ENCODE data around the gene KAZN.

Gene KAZN

DNA sequence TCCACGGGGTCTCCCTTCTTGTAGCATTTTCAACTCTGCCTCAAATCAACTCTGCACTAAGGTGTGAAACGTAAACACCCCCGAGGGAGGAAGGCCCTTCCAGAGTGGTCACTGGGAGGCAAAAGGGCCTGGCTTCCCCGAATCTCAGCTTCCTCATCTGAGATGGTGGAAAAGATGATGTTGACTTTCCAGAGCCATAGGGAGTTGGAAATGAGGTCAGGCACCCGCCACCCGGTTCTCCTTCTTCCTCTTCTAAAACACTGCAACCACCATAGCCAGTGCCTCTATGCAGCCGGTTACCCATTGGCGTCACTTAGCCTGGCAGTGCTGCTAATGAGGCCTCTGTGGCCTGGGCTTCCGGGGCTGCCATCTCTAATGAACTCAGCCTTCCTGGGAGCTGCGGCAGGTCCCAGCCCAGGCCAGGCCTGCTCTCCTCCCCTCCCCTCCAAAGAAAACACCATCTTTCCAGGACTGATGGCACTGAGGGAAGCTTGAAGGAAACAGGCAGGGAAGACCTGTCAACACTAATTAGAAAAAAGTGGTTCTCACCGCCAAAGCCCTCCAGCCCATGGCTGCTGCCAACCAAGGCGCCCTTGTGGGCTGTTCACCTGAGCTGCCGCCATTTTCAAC lies 175.0 kb downstream of the KAZN start:
- Histone ChIP-seq H3K27me3 (ENCODE audit: control insufficient read depth in 2 of 2, insufficient read depth in 2 of 2, low read length in 2 of 2) (no peaks in the 10 kb centered on the region), H3K27ac (ENCODE audit: low read depth in 2 of 2, low read length in 2 of 2) (no peak overlapping the region), H3K9me3 (ENCODE audit: control insufficient read depth in 2 of 2, low read length in 2 of 2) (no peaks in the 10 kb centered on the region), H3K4me1 (ENCODE audit: control insufficient read depth in 2 of 2, insufficient read depth in 2 of 2, low read length in 2 of 2) (no peaks in the 10 kb centered on the region), H3K36me3 (ENCODE audit: control insufficient read depth in 2 of 2, insufficient read depth in 2 of 2, low read length in 2 of 2) (no peaks in the 10 kb centered on the region), H3K9ac (ENCODE audit: low read depth in 1 of 2, low read length in 2 of 2) (no peak overlapping the region), H3K4me3 (ENCODE audit: low read length in 2 of 2) (no peak overlapping the region)

DNA sequence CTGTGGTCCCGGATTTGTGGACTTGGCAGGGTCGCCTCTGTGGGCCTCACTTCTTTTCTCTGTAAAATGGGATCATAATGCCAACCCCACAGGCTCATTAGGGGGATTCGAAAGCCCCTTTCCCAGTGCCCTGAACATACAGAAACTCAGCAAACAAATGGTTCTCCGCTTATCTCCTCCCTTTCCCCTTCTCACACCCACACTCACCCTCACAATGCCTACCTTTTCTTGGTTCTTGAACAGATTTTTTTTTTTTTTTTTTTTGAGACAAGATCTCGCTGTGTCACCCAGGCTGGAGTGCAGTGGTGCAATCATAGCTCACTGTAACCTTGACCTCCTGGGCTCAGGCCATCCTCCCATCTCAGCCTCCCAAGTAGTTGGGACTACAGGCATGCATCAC lies 175.7 kb downstream of the KAZN start:
- H3K27ac ChIP-seq (ENCODE audit: low read depth in 2 of 2, low read length in 2 of 2), result no peak overlapping the region
- H3K4me3 ChIP-seq (ENCODE audit: low read length in 2 of 2), result no peak overlapping the region
- H3K27me3 ChIP-seq (ENCODE audit: control insufficient read depth in 2 of 2, insufficient read depth in 2 of 2, low read length in 2 of 2), result no peaks in the 10 kb centered on the region
- no peaks in the 10 kb centered on the region for H3K9me3 ChIP-seq (ENCODE audit: control insufficient read depth in 2 of 2, low read length in 2 of 2)
- H3K9ac ChIP-seq (ENCODE audit: low read depth in 1 of 2, low read length in 2 of 2), result no peak overlapping the region
- H3K4me1 ChIP-seq (ENCODE audit: control insufficient read depth in 2 of 2, insufficient read depth in 2 of 2, low read length in 2 of 2), result no peaks in the 10 kb centered on the region
- no peaks in the 10 kb centered on the region for H3K36me3 ChIP-seq (ENCODE audit: control insufficient read depth in 2 of 2, insufficient read depth in 2 of 2, low read length in 2 of 2)

DNA sequence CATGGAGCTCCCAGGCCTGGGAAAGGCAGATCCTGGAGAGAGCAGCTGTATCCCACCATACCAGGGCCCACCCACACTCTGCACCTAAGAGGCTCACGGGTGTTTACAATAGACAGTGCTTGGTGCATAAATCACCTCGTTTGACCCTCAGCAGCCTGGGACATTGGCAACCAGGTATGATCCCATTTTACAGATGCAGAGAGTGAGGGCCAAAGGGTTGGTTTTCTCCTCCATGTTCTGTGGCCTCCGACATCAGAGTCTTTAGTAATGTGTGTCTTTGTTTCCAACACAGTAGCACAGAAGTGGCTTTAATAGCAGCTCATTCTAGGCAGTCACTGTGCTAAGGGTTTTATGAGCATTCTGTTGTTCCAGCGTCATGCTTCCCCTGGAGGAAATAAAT lies 176.5 kb downstream of the KAZN start:
- Histone ChIP-seq H3K9me3 (ENCODE audit: control insufficient read depth in 2 of 2, low read length in 2 of 2) (no peaks in the 10 kb centered on the region), H3K4me1 (ENCODE audit: control insufficient read depth in 2 of 2, insufficient read depth in 2 of 2, low read length in 2 of 2) (no peaks in the 10 kb centered on the region), H3K27me3 (ENCODE audit: control insufficient read depth in 2 of 2, insufficient read depth in 2 of 2, low read length in 2 of 2) (no peaks in the 10 kb centered on the region), H3K36me3 (ENCODE audit: control insufficient read depth in 2 of 2, insufficient read depth in 2 of 2, low read length in 2 of 2) (no peaks in the 10 kb centered on the region), H3K9ac (ENCODE audit: low read depth in 1 of 2, low read length in 2 of 2) (no peak overlapping the region), H3K27ac (ENCODE audit: low read depth in 2 of 2, low read length in 2 of 2) (no peak overlapping the region), H3K4me3 (ENCODE audit: low read length in 2 of 2) (no peak overlapping the region)

DNA sequence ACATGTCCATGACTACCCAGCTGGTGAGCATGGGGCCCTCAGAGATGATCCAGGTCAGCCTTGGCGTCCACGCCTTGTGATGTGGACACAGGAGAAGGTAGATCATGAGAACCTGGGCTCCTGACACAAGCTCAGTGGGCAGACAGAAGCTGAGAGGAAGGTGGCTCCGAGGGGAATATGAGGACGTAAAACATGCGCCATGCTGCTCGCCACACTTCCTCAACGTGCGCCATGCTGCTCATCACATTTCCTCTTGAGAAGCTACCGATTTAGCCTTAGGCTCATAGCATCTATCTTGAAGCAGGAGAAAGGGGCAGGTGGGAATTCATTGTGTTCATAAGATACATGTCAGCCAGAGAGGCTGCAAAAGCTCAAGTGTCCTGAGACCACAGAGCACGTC lies 176.9 kb downstream of the KAZN start:
- no peaks in the 10 kb centered on the region for H3K4me1 ChIP-seq (ENCODE audit: control insufficient read depth in 2 of 2, insufficient read depth in 2 of 2, low read length in 2 of 2)
- H3K27me3 ChIP-seq (ENCODE audit: control insufficient read depth in 2 of 2, insufficient read depth in 2 of 2, low read length in 2 of 2), result no peaks in the 10 kb centered on the region

DNA sequence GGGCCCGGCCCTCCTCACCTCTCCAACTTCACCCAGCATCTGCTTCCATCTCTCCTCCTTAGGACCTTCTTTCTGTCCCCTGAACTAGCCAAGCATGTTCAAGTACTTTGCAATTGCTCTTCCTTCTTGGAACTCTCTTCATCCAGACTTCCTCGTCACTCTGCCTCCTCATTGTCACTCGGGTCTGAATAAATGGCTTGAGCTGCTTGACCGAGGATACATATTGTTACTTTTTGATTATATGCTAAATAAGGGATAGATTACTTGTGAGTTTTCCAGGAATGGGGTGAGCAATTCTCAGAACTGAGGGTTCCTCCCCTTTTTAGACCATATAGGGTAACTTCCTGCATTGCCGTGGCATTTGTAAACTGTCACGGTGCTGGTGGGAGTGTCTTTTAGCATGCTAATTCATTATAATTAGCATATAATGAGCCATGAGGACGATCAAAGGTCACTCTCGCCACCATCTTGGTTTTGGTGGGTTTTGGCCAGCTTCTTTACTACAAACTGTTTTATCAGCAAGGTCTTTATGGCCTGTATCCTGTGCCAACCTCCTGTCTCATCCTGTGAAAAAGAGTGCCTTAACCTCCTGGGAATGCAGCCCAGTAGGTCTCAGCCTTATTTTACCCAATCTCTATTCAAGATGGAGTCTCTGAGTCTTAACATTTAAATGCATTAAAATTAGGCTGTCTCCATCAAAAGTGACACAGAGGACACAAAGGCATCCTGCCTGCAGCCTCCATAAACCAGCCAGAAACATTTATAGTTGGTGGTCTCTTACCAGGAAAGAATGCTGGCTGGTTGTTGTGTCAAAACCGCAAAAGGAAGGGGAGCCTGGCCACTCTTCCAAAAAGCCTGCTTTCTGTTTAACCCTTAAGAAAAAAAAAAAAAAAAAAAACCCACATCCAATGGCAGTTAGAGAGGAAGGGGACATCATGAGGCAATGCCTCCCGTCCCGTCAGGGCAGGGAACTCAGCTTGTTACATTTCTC lies 179.3 kb downstream of the KAZN start:
- Histone ChIP-seq H3K4me1 (ENCODE audit: control insufficient read depth in 2 of 2, insufficient read depth in 2 of 2, low read length in 2 of 2) (no peaks in the 10 kb centered on the region), H3K27me3 (ENCODE audit: control insufficient read depth in 2 of 2, insufficient read depth in 2 of 2, low read length in 2 of 2) (no peaks in the 10 kb centered on the region), H3K27ac (ENCODE audit: low read depth in 2 of 2, low read length in 2 of 2) (no peak overlapping the region), H3K9ac (ENCODE audit: low read depth in 1 of 2, low read length in 2 of 2) (no peak overlapping the region), H3K9me3 (ENCODE audit: control insufficient read depth in 2 of 2, low read length in 2 of 2) (no peaks in the 10 kb centered on the region), H3K4me3 (ENCODE audit: low read length in 2 of 2) (no peak overlapping the region), H3K36me3 (ENCODE audit: control insufficient read depth in 2 of 2, insufficient read depth in 2 of 2, low read length in 2 of 2) (no peaks in the 10 kb centered on the region)

More for the DNA sequence above, 176.9 kb downstream of the KAZN start:
- Histone ChIP-seq H3K4me3 (ENCODE audit: low read length in 2 of 2) (no peak overlapping the region), H3K27ac (ENCODE audit: low read depth in 2 of 2, low read length in 2 of 2) (no peak overlapping the region), H3K9ac (ENCODE audit: low read depth in 1 of 2, low read length in 2 of 2) (no peak overlapping the region), H3K9me3 (ENCODE audit: control insufficient read depth in 2 of 2, low read length in 2 of 2) (no peaks in the 10 kb centered on the region), H3K36me3 (ENCODE audit: control insufficient read depth in 2 of 2, insufficient read depth in 2 of 2, low read length in 2 of 2) (no peaks in the 10 kb centered on the region)

DNA sequence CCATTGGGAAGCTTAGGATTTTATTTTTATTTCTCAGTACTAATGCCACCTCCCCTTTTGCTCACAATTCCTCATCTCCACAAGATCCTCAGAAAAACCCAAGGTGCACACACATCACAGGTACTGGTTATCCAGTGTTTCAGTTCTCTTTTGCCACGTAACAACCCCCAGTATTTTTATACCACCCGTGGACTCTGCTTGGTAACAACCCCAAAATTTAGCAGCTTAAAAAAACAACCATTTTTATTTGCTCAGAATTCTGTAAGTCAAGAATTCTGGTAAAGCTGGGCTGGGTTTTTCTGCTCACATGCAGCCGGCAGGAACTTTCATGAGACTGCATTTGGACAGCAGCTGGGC lies 180.0 kb downstream of the KAZN start:
- no peaks in the 10 kb centered on the region for H3K9me3 ChIP-seq (ENCODE audit: control insufficient read depth in 2 of 2, low read length in 2 of 2)
- H3K27ac ChIP-seq (ENCODE audit: low read depth in 2 of 2, low read length in 2 of 2), result no peak overlapping the region
- no peak overlapping the region for H3K9ac ChIP-seq (ENCODE audit: low read depth in 1 of 2, low read length in 2 of 2)
- no peaks in the 10 kb centered on the region for H3K36me3 ChIP-seq (ENCODE audit: control insufficient read depth in 2 of 2, insufficient read depth in 2 of 2, low read length in 2 of 2)
- no peaks in the 10 kb centered on the region for H3K4me1 ChIP-seq (ENCODE audit: control insufficient read depth in 2 of 2, insufficient read depth in 2 of 2, low read length in 2 of 2)
- H3K4me3 ChIP-seq (ENCODE audit: low read length in 2 of 2), result no peak overlapping the region
- no peaks in the 10 kb centered on the region for H3K27me3 ChIP-seq (ENCODE audit: control insufficient read depth in 2 of 2, insufficient read depth in 2 of 2, low read length in 2 of 2)

DNA sequence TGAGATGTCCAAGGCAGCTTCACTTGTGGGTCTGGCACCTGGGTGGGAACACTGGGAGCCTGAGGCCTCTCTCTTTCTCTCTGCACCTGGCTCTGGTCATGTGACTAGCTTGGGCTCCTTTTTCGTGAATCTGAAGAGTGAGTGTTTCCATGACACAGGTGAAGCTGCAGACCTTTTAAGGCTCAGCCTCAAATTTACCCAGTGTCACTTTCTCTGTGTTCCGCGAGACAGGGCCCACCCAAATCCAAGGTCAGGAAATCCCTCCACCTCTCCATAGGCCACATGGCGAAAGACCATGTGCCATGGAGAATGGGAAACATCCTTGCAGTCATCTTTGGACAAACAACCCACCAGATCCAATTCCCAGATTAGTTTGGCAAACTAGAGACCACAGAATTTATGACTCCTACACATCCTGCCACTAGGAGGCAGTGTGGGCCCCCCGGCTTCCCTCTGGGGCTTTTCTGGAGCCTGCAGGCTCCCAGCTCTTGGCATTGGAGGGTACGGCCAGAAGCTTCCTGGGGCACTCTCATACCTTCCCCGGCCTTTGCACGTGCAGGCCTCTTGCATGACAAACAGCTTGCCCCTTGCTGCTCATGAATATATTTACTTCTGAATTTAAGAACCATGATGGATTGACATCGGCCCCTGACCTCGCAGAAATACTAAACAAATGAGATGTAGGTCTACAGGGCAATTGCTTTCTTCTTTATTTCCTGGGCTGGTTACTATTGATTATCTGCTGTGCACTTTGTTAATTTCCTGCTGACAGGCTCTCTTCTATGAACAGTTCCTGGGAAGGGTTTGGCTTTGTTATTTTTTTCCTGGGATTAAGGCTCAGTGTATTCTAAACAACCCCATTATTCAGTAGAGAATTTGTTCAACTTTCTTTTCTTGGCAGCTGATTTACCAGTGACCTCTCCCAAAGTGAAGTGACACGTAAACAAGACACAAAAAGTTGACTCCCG lies 180.7 kb downstream of the KAZN start:
- Histone ChIP-seq H3K9me3 (ENCODE audit: control insufficient read depth in 2 of 2, low read length in 2 of 2) (no peaks in the 10 kb centered on the region), H3K4me1 (ENCODE audit: control insufficient read depth in 2 of 2, insufficient read depth in 2 of 2, low read length in 2 of 2) (no peaks in the 10 kb centered on the region), H3K27ac (ENCODE audit: low read depth in 2 of 2, low read length in 2 of 2) (no peak overlapping the region), H3K27me3 (ENCODE audit: control insufficient read depth in 2 of 2, insufficient read depth in 2 of 2, low read length in 2 of 2) (no peaks in the 10 kb centered on the region), H3K36me3 (ENCODE audit: control insufficient read depth in 2 of 2, insufficient read depth in 2 of 2, low read length in 2 of 2) (no peaks in the 10 kb centered on the region), H3K4me3 (ENCODE audit: low read length in 2 of 2) (no peak overlapping the region), H3K9ac (ENCODE audit: low read depth in 1 of 2, low read length in 2 of 2) (no peak overlapping the region)

DNA sequence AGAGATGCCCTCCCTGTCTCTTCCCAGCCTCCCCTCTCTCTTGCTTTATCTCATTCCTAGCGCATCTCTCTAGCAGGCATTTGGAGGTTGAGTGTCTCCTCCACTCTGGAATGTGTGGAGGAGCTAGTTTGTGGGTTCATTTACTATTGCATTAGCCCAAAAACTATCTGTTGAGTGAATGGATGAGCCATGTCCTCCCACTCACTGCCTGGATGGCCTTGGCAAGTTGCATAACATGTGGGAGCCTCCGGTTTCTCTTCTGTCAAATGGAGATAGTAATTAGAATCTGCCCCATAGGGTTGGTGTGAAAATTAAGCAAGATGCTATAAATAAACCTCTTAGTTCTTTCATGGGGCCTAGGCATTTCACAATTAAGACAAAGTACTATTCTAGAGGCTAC lies 181.8 kb downstream of the KAZN start:
- no peaks in the 10 kb centered on the region for H3K27me3 ChIP-seq (ENCODE audit: control insufficient read depth in 2 of 2, insufficient read depth in 2 of 2, low read length in 2 of 2)
- H3K4me3 ChIP-seq (ENCODE audit: low read length in 2 of 2), result no peak overlapping the region

DNA sequence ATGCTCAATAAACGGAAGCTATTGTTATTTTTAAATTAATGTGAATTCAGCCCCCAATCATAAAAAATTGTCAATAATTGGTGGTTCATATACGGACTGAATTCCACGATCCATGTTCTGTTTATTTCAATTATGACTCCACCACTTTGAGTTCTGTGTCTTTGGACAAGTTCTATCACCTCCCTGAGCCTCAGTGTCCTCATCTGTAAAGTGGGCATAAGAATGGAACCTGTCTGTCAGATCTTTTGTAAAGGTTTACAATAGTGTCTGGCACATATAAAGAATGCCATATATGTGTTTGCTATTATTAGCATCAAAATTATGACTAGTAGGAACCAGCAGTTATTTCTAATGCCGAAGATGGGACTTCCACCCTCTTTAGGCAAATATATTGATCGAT lies 183.3 kb downstream of the KAZN start:
- no peaks in the 10 kb centered on the region for H3K9me3 ChIP-seq (ENCODE audit: control insufficient read depth in 2 of 2, low read length in 2 of 2)
- no peaks in the 10 kb centered on the region for H3K27me3 ChIP-seq (ENCODE audit: control insufficient read depth in 2 of 2, insufficient read depth in 2 of 2, low read length in 2 of 2)
- H3K9ac ChIP-seq (ENCODE audit: low read depth in 1 of 2, low read length in 2 of 2), result no peak overlapping the region
- no peaks in the 10 kb centered on the region for H3K4me1 ChIP-seq (ENCODE audit: control insufficient read depth in 2 of 2, insufficient read depth in 2 of 2, low read length in 2 of 2)
- no peaks in the 10 kb centered on the region for H3K36me3 ChIP-seq (ENCODE audit: control insufficient read depth in 2 of 2, insufficient read depth in 2 of 2, low read length in 2 of 2)
- no peak overlapping the region for H3K4me3 ChIP-seq (ENCODE audit: low read length in 2 of 2)
- H3K27ac ChIP-seq (ENCODE audit: low read depth in 2 of 2, low read length in 2 of 2), result no peak overlapping the region

More for the DNA sequence above, 181.8 kb downstream of the KAZN start:
- Histone ChIP-seq H3K9me3 (ENCODE audit: control insufficient read depth in 2 of 2, low read length in 2 of 2) (no peaks in the 10 kb centered on the region), H3K9ac (ENCODE audit: low read depth in 1 of 2, low read length in 2 of 2) (no peak overlapping the region), H3K36me3 (ENCODE audit: control insufficient read depth in 2 of 2, insufficient read depth in 2 of 2, low read length in 2 of 2) (no peaks in the 10 kb centered on the region), H3K4me1 (ENCODE audit: control insufficient read depth in 2 of 2, insufficient read depth in 2 of 2, low read length in 2 of 2) (no peaks in the 10 kb centered on the region), H3K27ac (ENCODE audit: low read depth in 2 of 2, low read length in 2 of 2) (no peak overlapping the region)
